Erythroblast (primary cell): ENCODE results near the gene PDLIM7.
A peak's percentile ranks its signal among the peaks of the same experiment; 100 is the strongest.

Experiments
- DNase-seq, 2 experiments: peaks; one replicate each; lab custom pipeline; 2025; lab: John Stamatoyannopoulos, UW
- GATA1 ChIP-seq: IDR thresholded peaks from 2 replicates; pipeline ENCODE4 v1.6.1; 2011; ENCODE audit warnings: low read depth, mild to moderate bottlenecking, control low read depth, low read length, moderate library complexity
- POLR2A ChIP-seq: IDR thresholded peaks from 2 replicates; pipeline ENCODE4 v1.6.1; 2011; ENCODE audit warnings: mild to moderate bottlenecking, low read length

PDLIM7 gene

DNA sequence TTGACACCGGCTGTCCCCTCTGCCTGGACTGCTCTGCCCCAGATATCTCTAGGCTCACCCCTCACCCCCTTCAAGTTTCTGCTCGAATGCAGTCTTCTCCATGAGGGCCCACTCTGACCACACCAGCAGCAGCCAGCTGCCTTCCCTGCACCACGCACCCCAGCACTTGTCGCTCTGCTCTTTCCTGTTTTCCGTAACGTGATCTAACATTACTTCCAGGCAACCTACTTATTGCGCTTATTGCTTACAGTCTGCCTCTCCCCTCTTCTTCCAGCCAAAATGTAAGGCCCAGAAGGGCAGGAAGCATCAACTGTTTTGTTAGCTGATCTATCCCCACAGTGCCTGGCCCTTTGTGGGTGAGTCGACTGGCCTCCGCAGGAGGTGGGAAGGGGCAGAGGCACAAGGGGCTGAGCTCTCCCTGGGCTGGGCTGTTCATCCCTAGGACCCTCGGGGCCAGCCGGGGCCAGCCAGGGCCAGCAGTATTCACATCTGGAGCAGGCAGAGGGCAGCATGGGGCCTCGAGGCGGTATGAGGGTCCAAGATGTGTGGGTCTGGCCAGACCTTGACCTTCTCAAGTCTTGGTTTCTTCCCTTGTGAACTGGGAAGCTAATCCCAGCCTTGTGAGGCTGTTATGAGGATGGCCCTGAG, 12.4 kb downstream of the PDLIM7 start:
- DNase-seq, result no peak
- TF ChIP-seq GATA1 (no peak), POLR2A (no peak)

DNA sequence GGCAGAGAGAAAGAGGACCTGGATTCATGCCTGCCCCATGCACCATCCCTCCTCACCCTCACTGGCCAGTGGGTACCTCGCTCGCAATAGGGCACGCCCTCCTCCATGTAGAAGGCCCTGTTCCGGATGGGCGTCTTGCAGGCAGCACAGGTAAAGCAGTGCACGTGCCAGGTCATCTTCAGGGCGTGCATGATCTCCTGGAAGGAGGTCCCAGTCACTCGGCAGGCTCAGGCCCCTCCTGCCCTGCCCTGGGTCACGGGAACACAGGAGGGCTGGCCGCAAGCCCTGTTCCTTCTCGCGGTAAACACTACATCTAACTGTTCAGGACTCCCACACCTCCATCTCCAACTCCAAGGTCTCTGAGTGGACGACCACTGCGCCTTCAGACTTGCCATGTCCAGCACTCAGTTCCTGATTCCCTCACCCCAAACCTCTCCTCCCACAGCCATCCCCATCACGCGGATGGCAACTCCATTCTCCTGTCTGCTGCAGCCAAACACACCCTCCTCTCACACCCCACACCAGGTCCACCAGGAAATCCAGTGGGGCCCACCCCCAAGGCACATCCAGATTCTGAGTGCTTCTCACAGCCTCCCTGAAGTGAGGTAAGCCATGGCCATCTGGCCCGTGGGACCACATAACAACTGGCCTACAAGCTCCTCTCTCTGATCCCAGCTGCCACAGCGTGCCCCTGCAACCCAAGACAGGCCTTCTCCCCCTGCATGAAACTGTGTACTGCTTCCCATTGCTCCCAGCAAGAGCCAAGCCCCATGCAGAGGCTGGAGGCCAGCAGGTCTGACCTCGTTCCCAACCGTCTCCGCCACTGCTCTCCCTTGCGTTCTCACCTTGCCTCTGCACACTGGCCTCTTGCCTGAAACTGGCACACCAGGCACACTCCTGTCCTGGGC, 13.2 kb downstream of the PDLIM7 start:
- no peak for DNase-seq
- TF ChIP-seq POLR2A (peak; percentile 16), GATA1 (no peak)

DNA sequence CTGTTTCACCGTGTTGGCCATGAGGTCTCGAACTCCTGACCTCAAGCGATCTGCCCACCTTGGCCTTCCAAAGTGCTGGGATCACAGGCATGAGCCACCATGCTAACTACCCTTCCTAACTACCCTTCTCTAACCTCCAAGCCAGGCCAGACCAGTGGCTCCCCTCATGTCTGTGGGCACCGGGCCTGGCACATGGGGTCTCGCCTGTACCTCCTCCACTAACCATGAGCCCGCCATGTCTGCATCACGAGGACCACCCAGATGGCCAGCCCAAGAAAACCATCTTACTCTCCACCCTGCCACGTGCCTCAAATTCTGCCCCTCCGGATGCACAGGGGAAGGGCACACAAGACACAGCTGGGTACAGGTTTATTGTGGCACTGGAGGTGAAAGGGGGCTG, 14.4 kb downstream of the PDLIM7 start:
- no peak for DNase-seq
- TF ChIP-seq GATA1, result no peak
- TF ChIP-seq POLR2A, result no peak

DNA sequence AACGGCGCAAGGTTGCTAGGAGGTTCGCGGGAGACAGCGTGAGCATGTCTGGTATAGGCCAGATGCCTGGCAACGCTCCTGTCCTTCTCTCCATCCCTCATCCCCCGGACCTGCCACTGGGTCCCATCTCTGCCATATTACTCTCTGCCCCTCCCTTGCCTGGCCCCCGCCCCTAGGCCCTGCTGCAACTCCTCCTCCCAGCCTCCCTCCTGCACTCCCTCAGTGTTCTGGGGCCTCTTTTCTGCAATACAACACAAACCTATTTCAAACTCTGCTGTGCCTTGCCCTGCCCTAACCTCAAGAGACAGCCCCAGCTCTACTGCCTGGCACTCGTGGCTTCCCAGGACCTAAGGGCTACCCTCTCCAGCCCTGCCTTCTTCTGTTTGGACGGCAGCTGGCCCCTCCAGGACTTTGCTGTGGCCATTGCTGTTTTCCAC, 15.0 kb downstream of the PDLIM7 start:
- no peak for DNase-seq
- TF ChIP-seq GATA1 (no peak), POLR2A (no peak)

DNA sequence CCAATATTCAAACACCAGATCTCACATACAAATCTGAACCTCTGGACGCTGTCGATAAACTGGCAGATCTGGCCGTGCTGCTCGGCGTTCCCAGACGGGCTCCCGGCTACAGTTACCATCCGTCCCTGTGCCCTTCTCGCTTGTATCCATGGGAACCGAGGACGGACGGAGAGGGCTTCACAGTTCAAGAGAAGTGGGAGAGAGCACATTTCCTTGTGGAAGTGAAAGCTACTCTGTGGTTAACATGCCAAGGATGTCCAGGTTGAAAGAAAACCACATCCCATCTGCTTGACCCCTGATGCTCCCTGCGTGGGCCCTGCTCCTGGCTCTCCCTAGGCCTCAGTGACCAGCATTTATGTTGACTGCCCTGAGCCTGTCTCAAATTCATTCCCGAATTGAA, 17.6 kb downstream of the PDLIM7 start:
- DNase-seq, result no peak
- no peak for TF ChIP-seq POLR2A
- no peak for TF ChIP-seq GATA1

DNA sequence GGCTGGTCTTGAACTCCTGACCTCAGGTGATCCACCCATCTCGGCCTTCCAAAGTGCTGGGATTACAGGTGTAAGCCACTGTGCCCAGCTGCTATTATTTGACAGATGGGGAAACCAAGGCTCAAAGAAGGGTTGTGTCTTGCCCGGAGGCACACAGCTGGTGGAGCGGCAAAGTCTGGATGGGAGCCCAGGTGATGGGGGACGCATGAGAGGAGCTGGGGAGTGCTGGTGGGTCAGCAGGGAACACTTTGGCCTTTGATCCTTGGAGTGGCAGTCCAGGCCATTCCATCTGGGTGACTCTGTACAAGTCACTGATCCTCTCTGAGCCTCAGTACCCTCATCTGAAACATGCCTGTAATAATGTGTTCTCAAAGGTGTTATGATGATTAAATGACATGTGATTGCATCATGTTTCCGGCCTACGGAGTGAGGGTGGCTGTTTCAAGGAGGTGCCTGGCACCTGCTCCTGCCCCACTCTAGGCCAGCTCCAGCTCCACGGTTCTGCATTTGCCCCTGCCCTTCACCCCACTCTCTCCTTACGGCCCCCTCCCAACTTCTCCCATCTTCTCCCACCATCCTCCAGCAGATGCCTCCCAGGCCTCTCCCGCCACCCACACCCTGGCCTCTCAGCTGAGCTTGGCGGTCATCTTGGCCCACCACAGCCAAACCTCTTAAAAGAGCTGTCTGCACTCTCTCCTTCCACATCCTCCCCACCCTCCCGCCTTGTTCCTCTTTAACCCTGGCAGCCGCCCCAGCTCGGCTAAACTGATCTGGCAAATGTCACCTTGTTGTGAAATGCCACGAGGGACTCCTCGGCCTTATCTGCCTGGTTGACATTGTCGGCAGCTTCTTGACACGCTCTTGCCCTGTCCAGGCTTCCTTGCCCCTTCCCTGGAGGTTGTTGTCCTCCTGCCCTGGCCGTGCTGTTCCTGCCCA, 18.4 kb downstream of the PDLIM7 start:
- peak; percentile 34 for TF ChIP-seq POLR2A
- TF ChIP-seq GATA1, result peak; percentile 69
- peak; percentile 92 to 95 for DNase-seq

DNA sequence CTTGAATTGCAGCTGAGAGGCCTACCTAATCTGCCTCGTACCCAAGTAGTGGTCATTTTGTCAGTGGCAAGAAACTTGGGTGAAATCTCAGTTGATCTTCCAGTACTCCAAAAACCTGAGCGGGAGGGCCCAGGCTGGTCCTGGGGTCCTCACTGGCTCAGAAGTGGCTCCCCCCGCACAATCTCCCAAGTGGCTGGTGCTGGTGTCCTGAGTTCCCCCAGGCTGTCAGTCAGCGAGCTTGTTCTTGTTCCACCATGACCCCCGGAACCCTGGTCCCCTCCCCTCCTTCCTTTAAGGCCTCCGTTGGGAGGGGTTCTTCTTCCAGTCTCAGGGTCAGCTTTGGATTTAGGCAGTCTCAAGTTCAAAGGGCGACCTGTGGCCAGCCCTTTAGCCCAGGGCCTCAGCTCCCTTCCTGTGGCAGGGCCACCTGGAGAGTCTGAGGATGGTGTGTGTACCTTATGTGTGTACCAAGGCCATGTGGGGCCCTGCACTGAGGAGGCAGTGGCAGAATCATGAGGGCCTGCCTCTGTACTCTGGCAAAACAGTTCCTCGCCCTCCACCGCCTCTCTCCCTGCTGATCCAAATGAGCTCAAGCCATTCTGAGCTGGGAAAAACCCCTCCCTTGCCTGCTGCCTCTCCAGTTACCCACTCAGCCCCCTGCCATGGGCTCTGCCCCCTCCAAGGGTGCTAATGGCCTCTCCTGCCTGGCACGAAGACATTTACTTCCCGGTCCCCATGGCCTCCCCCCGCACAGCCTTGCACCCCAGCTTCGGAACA, 19.5 kb downstream of the PDLIM7 start:
- no peak for DNase-seq
- TF ChIP-seq GATA1 (no peak), POLR2A (no peak)

DNA sequence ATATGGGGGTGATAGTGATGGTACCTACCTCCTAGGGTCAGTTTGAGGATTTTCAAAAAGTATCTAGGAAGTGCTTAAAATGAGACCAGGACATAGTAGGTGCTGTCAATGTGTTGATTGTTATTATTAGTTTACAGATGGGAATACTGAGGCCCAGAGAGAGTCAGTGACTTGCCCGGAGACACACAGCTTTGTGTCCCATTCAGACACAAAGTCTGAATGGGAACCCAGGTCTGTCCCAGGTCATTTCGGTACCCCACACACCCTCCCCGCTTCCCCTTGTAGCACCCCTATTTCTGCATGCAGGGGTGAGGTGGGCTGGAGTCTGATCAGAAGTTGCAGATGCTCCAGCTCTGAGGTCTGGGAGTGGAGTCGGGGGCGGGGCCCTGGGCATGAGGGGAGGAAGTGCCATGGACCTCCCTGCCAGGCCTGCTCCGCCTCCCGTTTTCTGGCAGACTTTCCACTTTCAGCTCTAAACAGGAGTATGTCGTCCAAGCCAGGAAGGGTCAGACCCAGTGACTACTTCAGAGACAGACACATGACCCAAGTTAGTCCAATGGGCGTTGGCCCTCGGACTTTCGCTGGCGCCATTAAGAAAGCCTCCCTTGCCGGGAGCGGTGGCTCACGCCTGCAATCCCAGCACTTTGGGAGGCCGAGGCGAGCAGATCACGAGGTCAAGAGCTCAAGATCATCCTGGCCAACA, 20.7 kb downstream of the PDLIM7 start:
- DNase-seq, result no peak
- TF ChIP-seq POLR2A, result no peak
- no peak for TF ChIP-seq GATA1

DNA sequence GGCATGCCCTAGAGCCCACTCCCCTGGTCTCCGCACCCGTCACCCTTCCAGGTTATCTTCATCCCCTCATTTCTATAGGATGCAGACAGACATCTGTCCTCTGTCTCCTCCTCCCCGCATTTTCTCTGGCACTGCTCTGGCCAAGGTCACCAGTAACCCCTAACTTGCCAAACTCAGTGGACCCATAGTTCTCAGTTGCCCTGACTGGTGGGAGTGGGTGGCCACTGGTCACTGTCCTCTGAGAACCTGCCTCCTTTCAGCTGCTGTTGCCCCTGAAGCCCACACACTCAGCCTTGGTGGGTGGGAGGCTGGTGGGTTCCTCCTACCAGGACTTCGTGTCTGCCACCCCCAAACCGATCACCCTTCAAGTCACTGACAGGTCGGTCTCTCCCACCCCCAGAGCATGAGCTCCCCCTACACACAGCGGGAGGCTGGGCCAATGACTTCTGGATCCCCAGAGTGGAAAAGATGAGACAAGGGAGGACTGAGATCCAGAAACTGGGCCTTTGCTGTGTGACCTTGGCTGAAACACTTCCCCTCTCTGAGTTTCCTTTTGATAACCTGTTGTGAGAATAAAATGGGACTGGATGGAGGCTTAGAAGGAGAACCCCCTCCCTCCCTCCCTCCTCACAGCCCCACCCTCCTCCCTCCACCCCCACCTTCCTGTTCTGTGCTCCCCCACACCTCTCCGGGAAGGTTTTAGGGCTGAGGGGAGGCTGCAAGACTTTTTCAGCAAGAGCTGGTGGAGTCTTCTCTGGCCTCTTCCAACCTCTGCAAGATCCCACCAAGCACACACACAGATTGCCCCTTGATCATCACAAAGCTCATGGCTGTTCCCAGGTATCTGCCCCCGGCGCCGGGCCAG, 21.6 kb downstream of the PDLIM7 start:
- no peak for TF ChIP-seq GATA1
- TF ChIP-seq POLR2A, result no peak
- no peak for DNase-seq

DNA sequence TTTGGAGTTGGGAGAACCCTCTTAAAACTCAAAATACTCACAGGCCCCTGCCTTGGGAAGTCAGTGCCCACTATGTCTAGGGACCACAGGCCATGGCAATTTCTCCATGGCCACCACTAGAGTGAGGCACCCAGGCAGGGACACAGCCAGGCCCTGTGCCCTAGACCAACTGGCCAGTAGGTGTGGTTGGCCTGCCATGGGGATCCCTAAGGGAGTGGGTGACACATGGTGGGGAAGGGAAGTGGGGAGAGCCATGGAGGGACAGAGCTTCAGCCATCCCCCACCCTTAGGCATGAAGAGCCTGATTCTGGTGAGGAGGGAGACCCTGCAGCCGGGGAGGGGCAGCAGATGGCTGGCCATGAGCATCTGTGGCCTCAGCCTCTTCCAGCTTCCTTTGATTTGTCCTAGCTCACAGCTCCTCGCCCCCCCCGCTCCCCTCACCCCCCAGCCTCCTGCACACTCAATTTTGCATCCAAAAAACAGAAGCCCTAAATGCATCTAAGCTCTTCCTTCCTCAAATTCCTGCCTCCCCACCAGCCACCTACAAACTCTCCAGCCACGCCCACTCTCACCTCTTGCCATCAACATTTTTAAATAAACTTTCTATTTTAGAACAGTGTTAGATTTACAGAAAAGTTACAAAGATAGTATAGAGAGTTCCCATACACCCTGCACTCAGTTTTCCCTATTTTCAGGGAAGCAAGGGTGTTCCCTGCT, 22.4 kb downstream of the PDLIM7 start:
- TF ChIP-seq GATA1, result no peak
- TF ChIP-seq POLR2A, result no peak
- DNase-seq, result no peak

DNA sequence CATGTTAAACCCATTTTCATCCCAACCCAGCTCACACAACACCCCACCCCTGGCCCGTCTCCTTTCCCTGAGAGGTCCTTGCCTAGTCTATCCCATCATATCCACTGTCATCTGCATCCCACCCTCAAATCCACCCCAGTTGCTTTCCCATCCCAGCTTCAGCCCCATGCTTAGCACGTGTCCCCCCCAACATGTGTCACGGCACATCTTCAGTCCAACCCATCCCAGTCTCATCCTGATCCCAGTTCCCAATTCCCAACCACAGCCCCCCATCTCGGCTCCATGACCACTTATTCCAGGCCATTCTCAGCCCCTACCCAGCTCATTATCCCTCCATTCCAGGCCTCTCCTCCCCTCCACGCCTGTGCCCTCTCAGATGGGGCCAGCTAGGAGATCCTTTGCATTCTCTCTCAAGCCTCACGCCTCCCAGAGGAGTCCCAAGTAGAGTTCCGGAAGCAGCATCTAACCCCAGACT, 23.4 kb downstream of the PDLIM7 start:
- TF ChIP-seq GATA1 (no peak), POLR2A (no peak)
- DNase-seq, result no peak
